ENCODE data around the gene CHN2. TPM values are rescaled to one million over a fixed set of nuclear protein-coding genes. Genes with fewer than 3 reads are reported as not detected.

The CHN2 gene
- total RNA-seq, 1 experiment from 2014 or later: 0.15 TPM

GRCh38 chr7:29367784-29368183 lies 173.2 kb downstream of the CHN2 start:
- POLR2A ChIA-PET: no interaction called here
- CTCF ChIA-PET: no interaction called here
- no peak for DNase-seq (ENCODE audit: low read depth, low spot score)
- peaks cover 6% of the 10 kb centered on the region for H3K27me3 ChIP-seq (ENCODE audit: control insufficient read depth, insufficient read depth, low read length)
- intact Hi-C loops (cut with micrococcal nuclease; ENCODE audit: unreplicated experiment) (no loop called here), in situ Hi-C loops (cut with HindIII; ENCODE audit: low pct_unique_long_range_greater_than_20kb, low sequenced_read_pairs) (no loop called here)
- no peak for TF ChIP-seq POLR2AphosphoS5 (IDR thresholded peaks at IDR 0.05; ENCODE audit: low read depth, low read length)
- H3K36me3 ChIP-seq (ENCODE audit: control insufficient read depth, insufficient read depth, low read length): no peaks in the 10 kb centered on the region
- no peak overlapping the region for H3K27ac ChIP-seq (ENCODE audit: low read length)
- BruUV-seq (replicated peaks): no TSS peak
- H3K9me3 ChIP-seq (ENCODE audit: control insufficient read depth, insufficient read depth, low read depth, low read length): no peaks in the 10 kb centered on the region
- no peak for ATAC-seq
- no peak overlapping the region for H3K4me3 ChIP-seq (ENCODE audit: low read depth in 2 of 2, low read length in 2 of 2)
- no peaks in the 10 kb centered on the region for H3K4me1 ChIP-seq (ENCODE audit: control insufficient read depth, insufficient read depth, low read length)

DNA sequence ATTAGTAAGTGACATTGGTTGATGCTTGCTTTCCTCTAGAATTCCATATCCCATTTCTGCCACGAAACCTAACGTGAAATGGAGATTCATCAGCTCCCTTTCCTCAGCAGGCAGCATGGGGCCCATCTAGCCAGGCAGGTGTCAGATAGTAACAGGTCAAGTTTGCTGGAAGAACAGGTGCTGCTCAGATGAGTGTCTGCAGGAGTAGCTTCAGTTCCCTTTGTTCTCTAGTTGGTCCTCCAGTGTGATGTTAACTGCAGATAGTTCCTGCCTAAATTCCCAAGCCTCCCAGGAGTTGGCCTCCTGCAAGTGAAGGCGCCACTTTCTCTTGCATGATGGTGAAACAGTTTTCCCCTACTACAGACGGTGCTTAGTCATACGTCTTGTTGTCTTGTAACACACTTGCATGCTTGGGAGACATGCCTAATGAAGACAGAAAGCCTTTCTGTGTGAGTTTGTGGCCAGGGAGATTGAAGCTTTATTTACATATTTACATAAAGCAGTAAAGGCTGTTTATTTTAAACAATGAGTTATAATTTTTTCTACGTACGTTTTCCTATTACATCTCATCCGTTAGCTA lies 175.4 kb downstream of the CHN2 start:
- ChIA-PET CTCF (interaction anchor here (0.7 kb wide), 1 partner anchor 252 kb away, joined by 3 read pairs; no protein-coding TSS in a partner anchor), POLR2A (no interaction called here)
- no peak overlapping the region for H3K27ac ChIP-seq (ENCODE audit: low read length)
- DNase-seq (ENCODE audit: low read depth, low spot score): no peak
- in situ Hi-C loops (cut with HindIII; ENCODE audit: low pct_unique_long_range_greater_than_20kb, low sequenced_read_pairs) (no loop called here), intact Hi-C loops (cut with micrococcal nuclease; ENCODE audit: unreplicated experiment) (no loop called here)
- H3K4me3 ChIP-seq (ENCODE audit: low read depth in 2 of 2, low read length in 2 of 2): no peak overlapping the region
- peaks cover 8% of the 10 kb centered on the region for H3K27me3 ChIP-seq (ENCODE audit: control insufficient read depth, insufficient read depth, low read length)
- no peaks in the 10 kb centered on the region for H3K4me1 ChIP-seq (ENCODE audit: control insufficient read depth, insufficient read depth, low read length)
- no peak for TF ChIP-seq SIN3A (IDR thresholded peaks at IDR 0.05; ENCODE audit: borderline replicate concordance, insufficient read depth, low read depth, low read length)
- TF ChIP-seq REST (IDR thresholded peaks at IDR 0.05; ENCODE audit: insufficient read depth in 1 of 2, low read depth in 2 of 2, low read length in 1 of 2): no peak
- TF ChIP-seq, protein P1, sequence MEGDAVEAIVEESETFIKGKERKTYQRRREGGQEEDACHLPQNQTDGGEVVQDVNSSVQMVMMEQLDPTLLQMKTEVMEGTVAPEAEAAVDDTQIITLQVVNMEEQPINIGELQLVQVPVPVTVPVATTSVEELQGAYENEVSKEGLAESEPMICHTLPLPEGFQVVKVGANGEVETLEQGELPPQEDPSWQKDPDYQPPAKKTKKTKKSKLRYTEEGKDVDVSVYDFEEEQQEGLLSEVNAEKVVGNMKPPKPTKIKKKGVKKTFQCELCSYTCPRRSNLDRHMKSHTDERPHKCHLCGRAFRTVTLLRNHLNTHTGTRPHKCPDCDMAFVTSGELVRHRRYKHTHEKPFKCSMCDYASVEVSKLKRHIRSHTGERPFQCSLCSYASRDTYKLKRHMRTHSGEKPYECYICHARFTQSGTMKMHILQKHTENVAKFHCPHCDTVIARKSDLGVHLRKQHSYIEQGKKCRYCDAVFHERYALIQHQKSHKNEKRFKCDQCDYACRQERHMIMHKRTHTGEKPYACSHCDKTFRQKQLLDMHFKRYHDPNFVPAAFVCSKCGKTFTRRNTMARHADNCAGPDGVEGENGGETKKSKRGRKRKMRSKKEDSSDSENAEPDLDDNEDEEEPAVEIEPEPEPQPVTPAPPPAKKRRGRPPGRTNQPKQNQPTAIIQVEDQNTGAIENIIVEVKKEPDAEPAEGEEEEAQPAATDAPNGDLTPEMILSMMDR (IDR thresholded peaks at IDR 0.05): no peak
- TF ChIP-seq TCF7L2 (IDR thresholded peaks at IDR 0.05; ENCODE audit: low read depth, low read length): no peak
- TF ChIP-seq POLR2AphosphoS5 (IDR thresholded peaks at IDR 0.05; ENCODE audit: low read depth, low read length): no peak
- ATAC-seq: no peak
- no TSS peak for BruUV-seq (replicated peaks)
- H3K36me3 ChIP-seq (ENCODE audit: control insufficient read depth, insufficient read depth, low read length): no peaks in the 10 kb centered on the region
- H3K9me3 ChIP-seq (ENCODE audit: control insufficient read depth, insufficient read depth, low read depth, low read length): no peaks in the 10 kb centered on the region

GRCh38 chr7:29370531-29371314 lies 176.1 kb downstream of the CHN2 start:
- in situ Hi-C loops (cut with HindIII; ENCODE audit: low pct_unique_long_range_greater_than_20kb, low sequenced_read_pairs): no loop called here
- H3K36me3 ChIP-seq (ENCODE audit: control insufficient read depth, insufficient read depth, low read length): no peaks in the 10 kb centered on the region
- peaks cover 6% of the 10 kb centered on the region; the same call in 1 of the 2 replicates for H3K27me3 ChIP-seq (ENCODE audit: control insufficient read depth, insufficient read depth, low read length)
- ChIA-PET CTCF (interaction anchor here (0.7 kb wide), 1 partner anchor 253 kb away, joined by 3 read pairs; no protein-coding TSS in a partner anchor), POLR2A (no interaction called here)
- ATAC-seq (peak; percentile 34; the same call in 1 of the 2 replicates), DNase-seq (ENCODE audit: low read depth, low spot score) (no peak)
- no peaks in the 10 kb centered on the region for H3K9me3 ChIP-seq (ENCODE audit: control insufficient read depth, insufficient read depth, low read depth, low read length)
- no peaks in the 10 kb centered on the region for H3K4me1 ChIP-seq (ENCODE audit: control insufficient read depth, insufficient read depth, low read length)
- no peak overlapping the region for H3K27ac ChIP-seq (ENCODE audit: low read length)
- BruUV-seq (replicated peaks): no TSS peak
- TF ChIP-seq REST (IDR thresholded peaks at IDR 0.05; ENCODE audit: insufficient read depth in 1 of 2, low read depth in 2 of 2, low read length in 1 of 2) (no peak), POLR2AphosphoS5 (IDR thresholded peaks at IDR 0.05; ENCODE audit: low read depth, low read length) (no peak), TCF7L2 (IDR thresholded peaks at IDR 0.05; ENCODE audit: low read depth, low read length) (no peak), SIN3A (IDR thresholded peaks at IDR 0.05; ENCODE audit: borderline replicate concordance, insufficient read depth, low read depth, low read length) (no peak)
- TF ChIP-seq, protein P1 (IDR thresholded peaks at IDR 0.05): no peak
- intact Hi-C loops (cut with micrococcal nuclease; ENCODE audit: unreplicated experiment): no loop called here
- H3K4me3 ChIP-seq (ENCODE audit: low read depth in 2 of 2, low read length in 2 of 2): no peak overlapping the region

Data from Panc1 (cell line).